IMR-90 (cell line): ENCODE data around the gene CARMIL1.

Experiments
- RCOR1 ChIP-seq: IDR thresholded peaks from 2 replicates; pipeline ENCODE4 v1.6.1; 2012; ENCODE audit warnings: mild to moderate bottlenecking, low read length, improper control_type of control experiment; ENCODE audit not compliant: insufficient replicate concordance
- TF ChIP-seq, protein P1 (sequence below): conservative IDR thresholded peaks from 2 replicates; pipeline ENCODE4 v1.5.1; 2012; ENCODE audit warnings: mild to moderate bottlenecking, low read depth, low read length, improper control_type of control experiment

DNA sequence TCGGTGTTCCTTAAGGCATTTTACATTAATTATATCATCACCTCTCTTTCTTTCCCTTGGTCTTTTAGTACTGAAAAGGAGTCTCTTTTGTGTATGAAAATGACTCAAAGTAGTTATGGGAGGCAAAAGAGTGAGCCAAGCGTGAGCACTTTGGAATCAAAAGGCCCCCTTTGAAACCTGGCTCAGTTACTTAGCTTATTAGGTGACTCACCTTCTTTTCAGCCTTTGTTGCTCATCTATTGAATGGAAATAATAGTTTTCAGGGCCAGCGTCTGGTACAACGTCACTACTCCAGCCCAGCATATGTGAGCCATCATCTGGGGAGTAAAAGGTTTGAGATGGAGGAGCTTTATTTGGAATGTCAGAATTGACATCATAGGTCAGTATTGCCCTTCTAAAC is 225.5 kb downstream of the CARMIL1 start:
- TF ChIP-seq RCOR1, result no peak
- TF ChIP-seq, protein P1, sequence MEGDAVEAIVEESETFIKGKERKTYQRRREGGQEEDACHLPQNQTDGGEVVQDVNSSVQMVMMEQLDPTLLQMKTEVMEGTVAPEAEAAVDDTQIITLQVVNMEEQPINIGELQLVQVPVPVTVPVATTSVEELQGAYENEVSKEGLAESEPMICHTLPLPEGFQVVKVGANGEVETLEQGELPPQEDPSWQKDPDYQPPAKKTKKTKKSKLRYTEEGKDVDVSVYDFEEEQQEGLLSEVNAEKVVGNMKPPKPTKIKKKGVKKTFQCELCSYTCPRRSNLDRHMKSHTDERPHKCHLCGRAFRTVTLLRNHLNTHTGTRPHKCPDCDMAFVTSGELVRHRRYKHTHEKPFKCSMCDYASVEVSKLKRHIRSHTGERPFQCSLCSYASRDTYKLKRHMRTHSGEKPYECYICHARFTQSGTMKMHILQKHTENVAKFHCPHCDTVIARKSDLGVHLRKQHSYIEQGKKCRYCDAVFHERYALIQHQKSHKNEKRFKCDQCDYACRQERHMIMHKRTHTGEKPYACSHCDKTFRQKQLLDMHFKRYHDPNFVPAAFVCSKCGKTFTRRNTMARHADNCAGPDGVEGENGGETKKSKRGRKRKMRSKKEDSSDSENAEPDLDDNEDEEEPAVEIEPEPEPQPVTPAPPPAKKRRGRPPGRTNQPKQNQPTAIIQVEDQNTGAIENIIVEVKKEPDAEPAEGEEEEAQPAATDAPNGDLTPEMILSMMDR, result no peak
